GM19372 (cell line): ENCODE measurements around the gene FNDC3A.

Experiments
- ATAC-seq: cut with Tn5 transposase; IDR thresholded peaks from one replicate; pipeline ENCODE4 v1.9.1; 2021; ENCODE audit warnings: mild to moderate bottlenecking, low read depth, moderate library complexity; ENCODE audit not compliant: unreplicated experiment

FNDC3A gene

GRCh38 chr13:49246850-49247642 is 271.3 kb downstream of the FNDC3A start:
- ATAC-seq = peak; percentile 40

- peak; percentile 96 for ATAC-seq
Observed at GRCh38 chr13:49247643-49248621, 272.2 kb downstream of the FNDC3A start, which contains the start of gene CDADC1. Gene CDADC1, plus strand, starts transcription at chr13:49247925. Its CDS starts 113 bp downstream, at chr13:49248038.

- ATAC-seq = no peak
Observed at GRCh38 chr13:49248622-49249002, 272.9 kb downstream of the FNDC3A start.

GRCh38 chr13:49251326-49251725 is 275.6 kb downstream of the FNDC3A start:
- no peak for ATAC-seq

GRCh38 chr13:49253310-49253709 is 277.6 kb downstream of the FNDC3A start:
- no peak for ATAC-seq

GRCh38 chr13:49254007-49254406 is 278.3 kb downstream of the FNDC3A start:
- ATAC-seq = no peak

- ATAC-seq = no peak
Observed at GRCh38 chr13:49256841-49257240, 281.1 kb downstream of the FNDC3A start.

GRCh38 chr13:49258089-49258796 is 282.5 kb downstream of the FNDC3A start:
- ATAC-seq = no peak
